ENCODE results near the gene UNC5C.

GRCh38 chr4:95304898-95305297, 243.9 kb downstream of the UNC5C start:
- TF ChIP-seq CTCF (IDR thresholded peaks at IDR 0.05; ENCODE audit: low read length), result no peak
- TF ChIP-seq EZH2 (IDR thresholded peaks at IDR 0.05; ENCODE audit: borderline replicate concordance, low read length), result no peak
